Measurements from ENCODE around the gene GDNF. TPM values are rescaled to one million over a fixed set of nuclear protein-coding genes. Genes with fewer than 3 reads are reported as not detected.

GDNF gene
- total RNA-seq, 4 donors from 2014 or later, result 0.19 to 1.4 (median 0.61) TPM

DNA sequence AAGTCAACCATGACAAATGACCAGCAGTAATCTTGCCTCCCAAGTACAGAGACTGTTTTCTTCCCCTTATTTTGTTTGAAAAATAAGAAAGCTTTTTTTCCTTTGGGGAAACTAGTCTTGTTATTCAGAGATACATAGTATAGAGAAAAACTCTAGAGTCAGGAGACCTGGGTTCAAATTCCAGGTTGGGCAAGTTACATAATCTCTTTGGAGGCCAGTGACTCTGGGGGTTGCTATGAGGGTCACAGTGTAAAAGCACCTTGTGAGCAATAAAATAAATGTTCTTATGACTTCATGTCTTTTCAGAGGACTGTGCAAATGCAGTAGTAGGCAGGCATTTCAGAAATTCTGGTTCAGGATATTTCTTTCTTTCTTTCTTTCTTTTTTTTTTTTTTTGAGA lies 71.5 kb downstream of the GDNF start:
- TF ChIP-seq CTCF (IDR thresholded peaks at IDR 0.05) (no peak), EP300 (IDR thresholded peaks at IDR 0.05) (no peak), POLR2AphosphoS5 (IDR thresholded peaks at IDR 0.05) (no peak), POLR2A (IDR thresholded peaks at IDR 0.05) (no peak)
- no peak for DNase-seq (ENCODE audit: low spot score in 2 of 2)
- Histone ChIP-seq H3K36me3 (no peaks in the 10 kb centered on the region), H3K4me1 (no peaks in the 10 kb centered on the region), H3K27ac (no peak overlapping the region), H3K9me3 (no peaks in the 10 kb centered on the region), H3K4me3 (no peak overlapping the region), H3K27me3 (no peaks in the 10 kb centered on the region)

- no peak overlapping the region for H3K4me3 ChIP-seq
- TF ChIP-seq POLR2A (IDR thresholded peaks at IDR 0.05), result no peak
- TF ChIP-seq CTCF (IDR thresholded peaks at IDR 0.05), result no peak
- no peak for TF ChIP-seq POLR2AphosphoS5 (IDR thresholded peaks at IDR 0.05)
- TF ChIP-seq EP300 (IDR thresholded peaks at IDR 0.05), result no peak
- 85% methylated on average over 4 of the region's 4 CpGs for WGBS
Observed at GRCh38 chr5:37767961-37768360, 71.9 kb downstream of the GDNF start.

GRCh38 chr5:37767251-37767650 lies 72.6 kb downstream of the GDNF start:
- DNase-seq (ENCODE audit: low spot score in 2 of 2), result no peak
- H3K9me3 ChIP-seq, result no peaks in the 10 kb centered on the region
- no peak overlapping the region for H3K27ac ChIP-seq
- TF ChIP-seq POLR2A (IDR thresholded peaks at IDR 0.05) (no peak), CTCF (IDR thresholded peaks at IDR 0.05) (no peak), EP300 (IDR thresholded peaks at IDR 0.05) (no peak), POLR2AphosphoS5 (IDR thresholded peaks at IDR 0.05) (no peak)
- no peaks in the 10 kb centered on the region for H3K36me3 ChIP-seq
- WGBS, result 69% methylated on average over 3 of the region's 3 CpGs
- H3K4me3 ChIP-seq, result no peak overlapping the region
- no peaks in the 10 kb centered on the region for H3K27me3 ChIP-seq
- no peaks in the 10 kb centered on the region for H3K4me1 ChIP-seq

More at GRCh38 chr5:37767961-37768360, 71.9 kb downstream of the GDNF start:
- Histone ChIP-seq H3K4me1 (no peaks in the 10 kb centered on the region), H3K36me3 (no peaks in the 10 kb centered on the region), H3K27me3 (no peaks in the 10 kb centered on the region), H3K9me3 (no peaks in the 10 kb centered on the region), H3K27ac (no peak overlapping the region)
- DNase-seq (ENCODE audit: low spot score in 2 of 2), result no peak
